Measurements from ENCODE around the gene IL18BP. TPM values are rescaled to one million over a fixed set of nuclear protein-coding genes. Genes with fewer than 3 reads are reported as not detected.

The IL18BP gene
- total and polyA plus RNA-seq, 10 of the 15 experiments (the other 5 are each of a cell fraction or from before 2014, with no cell fraction given): 2.6 to 18.1 (median 10.7) TPM

DNA sequence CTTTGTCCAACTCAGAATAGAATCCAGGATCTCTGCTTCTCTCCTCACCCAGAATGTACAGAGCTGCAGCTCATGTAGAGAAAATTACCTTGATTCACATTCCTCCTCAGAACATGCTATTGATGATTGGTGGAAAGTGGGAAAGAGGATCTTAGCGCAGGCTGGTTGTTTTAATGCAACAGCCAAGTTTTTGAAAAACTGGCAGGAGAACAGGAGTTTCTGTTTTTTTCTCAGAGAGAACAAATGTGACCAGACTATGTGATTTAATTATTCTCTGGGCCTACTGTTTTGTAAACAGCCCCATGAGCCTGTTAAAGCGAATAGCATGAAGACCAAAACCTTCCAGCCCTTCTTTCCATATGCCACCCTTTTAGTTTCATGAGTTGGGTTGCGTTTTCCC lies 19.1 kb upstream of the IL18BP start:
- no peak overlapping the region for H3K9ac ChIP-seq (ENCODE audit: control insufficient read depth, insufficient read depth, low read length)
- no peaks in the 10 kb centered on the region for H3K27me3 ChIP-seq (replicated peaks in 1 of 2; ENCODE audit: control insufficient read depth in 2 of 2, insufficient read depth in 2 of 2, low read length in 1 of 2)
- H2AFZ ChIP-seq (ENCODE audit: control insufficient read depth, low read depth, low read length): no peak overlapping the region
- FAIRE-seq: no peak
- no peak overlapping the region for H3K27ac ChIP-seq (ENCODE audit: control insufficient read depth, insufficient read depth)
- POLR2A ChIA-PET: interaction anchor here (1.0 to 1.2 kb wide), 2 partner anchors 8 to 12 kb away, joined by 3 to 4 read pairs; no protein-coding TSS in a partner anchor
- no TSS peak for BruUV-seq (replicated peaks)
- RAD21 ChIA-PET (ENCODE audit: unreplicated experiment): interaction anchor here (0.7 to 3.7 kb wide), 6 partner anchors 11 to 451 kb away, joined by 3 to 51 read pairs (median 18); partner anchors contain the start of genes RNF121 and XNDC1N
- H3K4me1 ChIP-seq (ENCODE audit: control insufficient read depth, insufficient read depth, low read length): peaks cover 10% of the 10 kb centered on the region
- no peaks in the 10 kb centered on the region for H3K9me3 ChIP-seq (replicated peaks; ENCODE audit: control insufficient read depth, insufficient read depth, low read length)
- H3K36me3 ChIP-seq (ENCODE audit: control insufficient read depth in 2 of 2, insufficient read depth in 2 of 2, low read length in 1 of 2): peaks cover 9 to 23% of the 10 kb centered on the region in 2 experiments
- intact Hi-C loops (cut with micrococcal nuclease; ENCODE audit: unreplicated experiment): loop anchor here (2.0 kb wide), 1 partner anchor 165 kb away; no protein-coding TSS in a partner anchor
- no peak for ATAC-seq
- CTCF ChIA-PET: interaction anchor here (1.0 to 9.1 kb wide), 16 partner anchors 9 to 468 kb away, joined by 3 to 138 read pairs (median 16); partner anchors contain the start of genes RNF121 and XNDC1N
- no peak overlapping the region for H3K4me3 ChIP-seq
- H4K20me1 ChIP-seq (ENCODE audit: control insufficient read depth, insufficient read depth): no peaks in the 10 kb centered on the region
- SMC1A ChIA-PET (ENCODE audit: uncharacterized antibody, unreplicated experiment): interaction anchor here (0.7 to 5.6 kb wide), 9 partner anchors 9 to 451 kb away, joined by 3 to 67 read pairs (median 16); partner anchors contain the start of genes IL18BP, RNF121 and XNDC1N
- H3K4me2 ChIP-seq (ENCODE audit: control insufficient read depth, insufficient read depth): no peak overlapping the region
- no peak for DNase-seq (ENCODE audit: low read depth, low spot score)
- in situ Hi-C loops (cut with MboI): no loop called here
- no peaks in the 10 kb centered on the region for H3K79me2 ChIP-seq (ENCODE audit: control insufficient read depth, insufficient read depth, low read length)
- 98% methylated on average over 3 of the region's 3 CpGs for WGBS (ENCODE audit: insufficient coverage, insufficient replicate concordance, low lambda C conversion rate, missing lambda C conversion rate)
- TF ChIP-seq, protein P1, sequence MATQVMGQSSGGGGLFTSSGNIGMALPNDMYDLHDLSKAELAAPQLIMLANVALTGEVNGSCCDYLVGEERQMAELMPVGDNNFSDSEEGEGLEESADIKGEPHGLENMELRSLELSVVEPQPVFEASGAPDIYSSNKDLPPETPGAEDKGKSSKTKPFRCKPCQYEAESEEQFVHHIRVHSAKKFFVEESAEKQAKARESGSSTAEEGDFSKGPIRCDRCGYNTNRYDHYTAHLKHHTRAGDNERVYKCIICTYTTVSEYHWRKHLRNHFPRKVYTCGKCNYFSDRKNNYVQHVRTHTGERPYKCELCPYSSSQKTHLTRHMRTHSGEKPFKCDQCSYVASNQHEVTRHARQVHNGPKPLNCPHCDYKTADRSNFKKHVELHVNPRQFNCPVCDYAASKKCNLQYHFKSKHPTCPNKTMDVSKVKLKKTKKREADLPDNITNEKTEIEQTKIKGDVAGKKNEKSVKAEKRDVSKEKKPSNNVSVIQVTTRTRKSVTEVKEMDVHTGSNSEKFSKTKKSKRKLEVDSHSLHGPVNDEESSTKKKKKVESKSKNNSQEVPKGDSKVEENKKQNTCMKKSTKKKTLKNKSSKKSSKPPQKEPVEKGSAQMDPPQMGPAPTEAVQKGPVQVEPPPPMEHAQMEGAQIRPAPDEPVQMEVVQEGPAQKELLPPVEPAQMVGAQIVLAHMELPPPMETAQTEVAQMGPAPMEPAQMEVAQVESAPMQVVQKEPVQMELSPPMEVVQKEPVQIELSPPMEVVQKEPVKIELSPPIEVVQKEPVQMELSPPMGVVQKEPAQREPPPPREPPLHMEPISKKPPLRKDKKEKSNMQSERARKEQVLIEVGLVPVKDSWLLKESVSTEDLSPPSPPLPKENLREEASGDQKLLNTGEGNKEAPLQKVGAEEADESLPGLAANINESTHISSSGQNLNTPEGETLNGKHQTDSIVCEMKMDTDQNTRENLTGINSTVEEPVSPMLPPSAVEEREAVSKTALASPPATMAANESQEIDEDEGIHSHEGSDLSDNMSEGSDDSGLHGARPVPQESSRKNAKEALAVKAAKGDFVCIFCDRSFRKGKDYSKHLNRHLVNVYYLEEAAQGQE (IDR thresholded peaks at IDR 0.05; ENCODE audit: low read depth, low read length): no peak
- TF ChIP-seq SUZ12 (IDR thresholded peaks at IDR 0.05; ENCODE audit: unreplicated experiment) (no peak), TCF3 (IDR thresholded peaks at IDR 0.05; ENCODE audit: borderline replicate concordance, insufficient read depth, low read depth, low read length) (no peak), RB1 (IDR thresholded peaks at IDR 0.05; ENCODE audit: borderline replicate concordance) (no peak), ESRRA (IDR thresholded peaks at IDR 0.05; ENCODE audit: low read length) (no peak), ZZZ3 (IDR thresholded peaks at IDR 0.05; ENCODE audit: control insufficient read depth, insufficient read length, low read depth) (no peak), CBX3 (IDR thresholded peaks at IDR 0.05; ENCODE audit: borderline replicate concordance, low read depth) (no peak), ETV6 (conservative IDR thresholded peaks at IDR 0.05 in 1 of 2, IDR thresholded peaks at IDR 0.05 in 1 of 2; ENCODE audit: borderline replicate concordance in 1 of 2, low read depth in 1 of 2) (no peak), NFYB (IDR thresholded peaks at IDR 0.05; ENCODE audit: insufficient read depth, low read depth, low read length) (no peak), CBX5 (IDR thresholded peaks at IDR 0.05; ENCODE audit: low read depth) (no peak), NR2F1 (conservative IDR thresholded peaks at IDR 0.05) (no peak), POLR2A (IDR thresholded peaks at IDR 0.05; ENCODE audit: low read depth, low read length) (no peak)
- TF ChIP-seq, protein P2, sequence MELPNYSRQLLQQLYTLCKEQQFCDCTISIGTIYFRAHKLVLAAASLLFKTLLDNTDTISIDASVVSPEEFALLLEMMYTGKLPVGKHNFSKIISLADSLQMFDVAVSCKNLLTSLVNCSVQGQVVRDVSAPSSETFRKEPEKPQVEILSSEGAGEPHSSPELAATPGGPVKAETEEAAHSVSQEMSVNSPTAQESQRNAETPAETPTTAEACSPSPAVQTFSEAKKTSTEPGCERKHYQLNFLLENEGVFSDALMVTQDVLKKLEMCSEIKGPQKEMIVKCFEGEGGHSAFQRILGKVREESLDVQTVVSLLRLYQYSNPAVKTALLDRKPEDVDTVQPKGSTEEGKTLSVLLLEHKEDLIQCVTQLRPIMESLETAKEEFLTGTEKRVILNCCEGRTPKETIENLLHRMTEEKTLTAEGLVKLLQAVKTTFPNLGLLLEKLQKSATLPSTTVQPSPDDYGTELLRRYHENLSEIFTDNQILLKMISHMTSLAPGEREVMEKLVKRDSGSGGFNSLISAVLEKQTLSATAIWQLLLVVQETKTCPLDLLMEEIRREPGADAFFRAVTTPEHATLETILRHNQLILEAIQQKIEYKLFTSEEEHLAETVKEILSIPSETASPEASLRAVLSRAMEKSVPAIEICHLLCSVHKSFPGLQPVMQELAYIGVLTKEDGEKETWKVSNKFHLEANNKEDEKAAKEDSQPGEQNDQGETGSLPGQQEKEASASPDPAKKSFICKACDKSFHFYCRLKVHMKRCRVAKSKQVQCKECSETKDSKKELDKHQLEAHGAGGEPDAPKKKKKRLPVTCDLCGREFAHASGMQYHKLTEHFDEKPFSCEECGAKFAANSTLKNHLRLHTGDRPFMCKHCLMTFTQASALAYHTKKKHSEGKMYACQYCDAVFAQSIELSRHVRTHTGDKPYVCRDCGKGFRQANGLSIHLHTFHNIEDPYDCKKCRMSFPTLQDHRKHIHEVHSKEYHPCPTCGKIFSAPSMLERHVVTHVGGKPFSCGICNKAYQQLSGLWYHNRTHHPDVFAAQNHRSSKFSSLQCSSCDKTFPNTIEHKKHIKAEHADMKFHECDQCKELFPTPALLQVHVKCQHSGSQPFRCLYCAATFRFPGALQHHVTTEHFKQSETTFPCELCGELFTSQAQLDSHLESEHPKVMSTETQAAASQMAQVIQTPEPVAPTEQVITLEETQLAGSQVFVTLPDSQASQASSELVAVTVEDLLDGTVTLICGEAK (IDR thresholded peaks at IDR 0.05; ENCODE audit: borderline replicate concordance): no peak
- TF ChIP-seq, protein P3, sequence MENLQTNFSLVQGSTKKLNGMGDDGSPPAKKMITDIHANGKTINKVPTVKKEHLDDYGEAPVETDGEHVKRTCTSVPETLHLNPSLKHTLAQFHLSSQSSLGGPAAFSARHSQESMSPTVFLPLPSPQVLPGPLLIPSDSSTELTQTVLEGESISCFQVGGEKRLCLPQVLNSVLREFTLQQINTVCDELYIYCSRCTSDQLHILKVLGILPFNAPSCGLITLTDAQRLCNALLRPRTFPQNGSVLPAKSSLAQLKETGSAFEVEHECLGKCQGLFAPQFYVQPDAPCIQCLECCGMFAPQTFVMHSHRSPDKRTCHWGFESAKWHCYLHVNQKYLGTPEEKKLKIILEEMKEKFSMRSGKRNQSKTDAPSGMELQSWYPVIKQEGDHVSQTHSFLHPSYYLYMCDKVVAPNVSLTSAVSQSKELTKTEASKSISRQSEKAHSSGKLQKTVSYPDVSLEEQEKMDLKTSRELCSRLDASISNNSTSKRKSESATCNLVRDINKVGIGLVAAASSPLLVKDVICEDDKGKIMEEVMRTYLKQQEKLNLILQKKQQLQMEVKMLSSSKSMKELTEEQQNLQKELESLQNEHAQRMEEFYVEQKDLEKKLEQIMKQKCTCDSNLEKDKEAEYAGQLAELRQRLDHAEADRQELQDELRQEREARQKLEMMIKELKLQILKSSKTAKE (IDR thresholded peaks at IDR 0.05; ENCODE audit: low read depth, poor library complexity, severe bottlenecking): no peak

Data from GM12878 (cell line).